Activated naive CD4-positive, alpha-beta T cell treated with anti-CD3 and anti-CD28 coated beads, Interleukin-2, amount 10 ng/mL, durations not matched to agents 7 days and 5 days (primary cell): Measurements from ENCODE around the gene PALM.

Experiments used
- CTCF ChIA-PET: fragments of 350-600 bp; sonication (Branson Sonifier 250); formaldehyde crosslinking; loops from one replicate; lab custom pipeline; 2021; ENCODE audit warnings: antibody characterized with exemption; lab: Charles Lee
- DNase-seq: peaks from one replicate; pipeline ENCODE4 v3.0.0-alpha.2; 2020
- H3K27ac Mint-ChIP-seq: one replicate; pipeline ENCODE4 v1.8.0; 2021; ENCODE audit warnings: mild to moderate bottlenecking, moderate library complexity, mixed read lengths
- H3K27me3 Mint-ChIP-seq: one replicate; pipeline ENCODE4 v1.8.0; 2021; ENCODE audit warnings: mild to moderate bottlenecking, mixed read lengths
- H3K36me3 Mint-ChIP-seq: one replicate; pipeline ENCODE4 v1.8.0; 2021; ENCODE audit warnings: mixed read lengths
- H3K4me1 Mint-ChIP-seq: one replicate; pipeline ENCODE4 v1.8.0; 2021; ENCODE audit warnings: mixed read lengths
- H3K4me3 Mint-ChIP-seq: one replicate; pipeline ENCODE4 v1.8.0; 2021; ENCODE audit warnings: mild to moderate bottlenecking, moderate library complexity, mixed read lengths
- H3K9me3 Mint-ChIP-seq: one replicate; pipeline ENCODE4 v1.8.0; 2021; ENCODE audit warnings: mixed read lengths

PALM gene

DNA sequence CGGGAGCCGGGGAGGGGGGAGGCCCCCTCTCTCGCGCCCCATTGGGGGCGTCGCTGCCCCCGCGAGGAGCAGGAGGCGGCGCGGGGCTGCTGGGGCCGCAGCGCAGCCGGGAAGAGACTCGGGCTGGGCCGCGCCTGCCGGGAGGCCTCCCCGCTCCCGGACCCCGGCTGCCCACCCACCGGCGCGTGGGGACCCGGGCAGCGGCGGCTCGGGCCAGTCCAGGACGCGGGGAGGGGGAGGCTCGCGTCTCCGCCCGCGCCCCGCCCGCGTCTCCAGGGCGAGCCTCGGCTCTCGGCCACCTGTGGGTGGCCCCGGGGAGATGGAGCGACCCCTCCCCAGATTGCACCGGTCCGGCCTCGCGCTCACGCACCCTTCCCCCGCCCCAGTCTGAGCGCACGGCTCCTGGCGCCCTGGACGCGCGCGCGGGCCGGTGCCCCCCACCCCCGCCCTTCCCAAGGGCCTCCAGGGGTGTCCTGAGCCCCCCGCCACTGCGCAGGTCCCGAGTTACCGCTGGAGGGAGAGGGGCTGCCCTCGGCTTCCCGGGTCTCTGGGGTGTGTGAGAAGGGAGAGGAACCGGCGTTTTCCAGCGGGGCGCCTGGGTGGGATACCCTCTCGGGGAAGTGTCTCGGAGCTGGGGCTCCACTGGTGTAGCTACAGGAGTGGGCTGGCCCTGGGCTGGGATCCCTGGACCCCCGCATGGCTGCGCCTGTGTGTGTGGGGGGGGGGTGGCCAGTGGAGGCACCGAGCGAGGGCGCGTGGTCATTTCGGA, 645 bp downstream of the PALM start:
- Mint-ChIP-seq H3K4me3 (no peak overlapping the region), H3K27ac (no peak overlapping the region), H3K27me3 (peaks cover 73% of the 10 kb centered on the region), H3K4me1 (peaks cover under 1% of the 10 kb centered on the region), H3K9me3 (no peaks in the 10 kb centered on the region), H3K36me3 (no peaks in the 10 kb centered on the region)
- no peak for DNase-seq
- CTCF ChIA-PET, result no interaction called here

DNA sequence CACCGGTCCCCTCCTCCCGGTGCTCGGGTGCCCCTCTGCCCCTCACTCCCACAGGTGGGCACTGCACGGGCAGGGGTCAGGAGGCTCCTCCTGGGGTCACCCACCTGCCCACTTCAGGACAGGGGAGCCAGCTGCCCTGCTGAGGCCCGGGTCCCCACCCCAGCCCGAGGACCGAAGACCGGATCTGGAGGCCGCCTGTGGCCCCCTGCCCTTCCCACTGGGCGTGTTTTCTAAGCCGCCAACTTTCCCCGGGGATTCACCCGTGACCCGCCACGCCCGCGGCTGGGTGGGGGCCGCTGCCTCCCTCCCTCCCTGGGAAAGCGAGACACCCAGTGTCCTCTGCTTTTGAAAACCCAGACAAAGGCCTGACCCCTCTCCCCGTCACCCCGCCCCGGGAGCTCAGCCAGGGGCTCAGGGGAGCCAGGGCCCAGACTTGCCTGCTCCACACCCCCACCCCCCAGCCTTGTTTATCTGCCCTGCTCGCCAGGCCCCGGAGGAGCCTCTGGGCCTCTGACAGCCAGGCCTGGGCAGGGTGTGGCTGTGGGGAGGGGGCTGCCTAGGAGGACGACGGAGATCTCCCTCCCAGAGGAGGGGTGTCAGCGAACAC, 1.3 kb downstream of the PALM start:
- H3K36me3 Mint-ChIP-seq, result no peaks in the 10 kb centered on the region
- H3K9me3 Mint-ChIP-seq, result no peaks in the 10 kb centered on the region
- no peak for DNase-seq
- H3K27ac Mint-ChIP-seq, result no peak overlapping the region
- H3K4me1 Mint-ChIP-seq, result no peaks in the 10 kb centered on the region
- CTCF ChIA-PET, result no interaction called here
- no peak overlapping the region for H3K4me3 Mint-ChIP-seq
- peaks cover 66% of the 10 kb centered on the region for H3K27me3 Mint-ChIP-seq

DNA sequence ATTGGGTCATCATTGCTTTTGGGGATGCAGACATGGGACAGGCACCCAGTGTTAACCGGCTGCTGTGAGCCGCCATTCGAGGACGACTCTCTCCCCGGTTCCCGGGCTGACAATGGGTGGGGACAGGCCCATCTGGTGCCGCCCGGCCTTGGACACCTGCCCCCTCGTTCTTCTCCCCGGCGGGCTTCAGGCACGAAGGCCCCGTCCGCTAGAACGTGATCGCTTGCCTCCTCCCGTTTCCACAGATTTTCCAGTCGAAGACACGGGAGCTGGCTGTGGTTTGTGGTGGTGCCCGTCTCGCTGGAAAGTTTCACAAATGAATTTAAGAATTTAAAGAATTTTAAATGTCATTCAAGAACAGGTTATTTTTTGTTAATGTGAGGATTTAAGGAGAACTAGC, 2.0 kb downstream of the PALM start:
- H3K27ac Mint-ChIP-seq, result no peak overlapping the region
- H3K9me3 Mint-ChIP-seq, result peaks cover 6% of the 10 kb centered on the region
- H3K36me3 Mint-ChIP-seq, result no peaks in the 10 kb centered on the region
- H3K4me3 Mint-ChIP-seq, result no peak overlapping the region
- no peak for DNase-seq
- H3K27me3 Mint-ChIP-seq, result peaks cover 67% of the 10 kb centered on the region
- no peaks in the 10 kb centered on the region for H3K4me1 Mint-ChIP-seq
- CTCF ChIA-PET, result no interaction called here

DNA sequence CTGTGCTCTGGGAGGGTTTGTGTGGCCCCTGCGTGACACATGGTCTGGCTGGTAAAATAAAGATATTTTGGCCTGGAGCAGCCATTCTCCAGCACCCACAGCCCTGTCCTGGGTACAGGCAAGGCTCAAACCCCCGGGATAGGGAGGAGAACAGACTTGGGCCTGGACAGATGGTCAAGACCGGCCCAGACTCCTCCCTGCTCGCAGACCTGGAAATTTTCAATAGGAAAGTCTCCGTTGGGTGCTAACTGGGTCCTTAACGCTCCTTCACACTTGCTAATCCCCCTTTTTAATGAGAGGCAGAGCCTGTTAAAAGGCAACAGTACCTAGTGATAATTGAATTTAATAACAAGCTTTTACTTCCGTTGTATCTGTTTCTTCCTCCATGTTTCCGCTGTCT, 2.5 kb downstream of the PALM start:
- Mint-ChIP-seq H3K27me3 (peaks cover 66% of the 10 kb centered on the region), H3K36me3 (no peaks in the 10 kb centered on the region), H3K4me1 (no peaks in the 10 kb centered on the region), H3K9me3 (peaks cover 8% of the 10 kb centered on the region), H3K27ac (no peak overlapping the region), H3K4me3 (no peak overlapping the region)
- CTCF ChIA-PET, result no interaction called here
- DNase-seq, result no peak

DNA sequence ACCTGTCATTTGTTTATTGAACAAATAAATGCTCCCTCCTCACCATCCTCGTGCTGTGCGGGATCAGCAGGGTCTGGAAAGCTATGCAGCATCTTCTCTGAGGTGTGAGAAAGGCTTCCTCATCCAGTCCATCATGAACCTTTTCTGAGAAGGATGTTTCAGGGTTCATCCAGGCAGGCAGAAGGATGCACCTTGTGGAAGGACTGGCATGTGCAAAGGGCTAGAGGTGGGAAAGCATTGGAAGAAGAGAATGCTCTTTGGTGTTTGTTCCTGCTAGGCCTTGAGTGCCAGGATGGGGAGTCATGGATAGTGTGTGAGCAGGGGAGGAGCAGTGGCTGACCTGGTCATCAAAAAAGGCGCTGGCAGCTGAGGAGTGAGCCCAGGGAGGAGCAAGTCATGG, 6.6 kb downstream of the PALM start:
- Mint-ChIP-seq H3K27me3 (peaks cover 58% of the 10 kb centered on the region), H3K27ac (no peak overlapping the region), H3K9me3 (peaks cover 8% of the 10 kb centered on the region), H3K4me3 (no peak overlapping the region), H3K36me3 (no peaks in the 10 kb centered on the region), H3K4me1 (no peaks in the 10 kb centered on the region)
- no peak for DNase-seq
- CTCF ChIA-PET, result no interaction called here

DNA sequence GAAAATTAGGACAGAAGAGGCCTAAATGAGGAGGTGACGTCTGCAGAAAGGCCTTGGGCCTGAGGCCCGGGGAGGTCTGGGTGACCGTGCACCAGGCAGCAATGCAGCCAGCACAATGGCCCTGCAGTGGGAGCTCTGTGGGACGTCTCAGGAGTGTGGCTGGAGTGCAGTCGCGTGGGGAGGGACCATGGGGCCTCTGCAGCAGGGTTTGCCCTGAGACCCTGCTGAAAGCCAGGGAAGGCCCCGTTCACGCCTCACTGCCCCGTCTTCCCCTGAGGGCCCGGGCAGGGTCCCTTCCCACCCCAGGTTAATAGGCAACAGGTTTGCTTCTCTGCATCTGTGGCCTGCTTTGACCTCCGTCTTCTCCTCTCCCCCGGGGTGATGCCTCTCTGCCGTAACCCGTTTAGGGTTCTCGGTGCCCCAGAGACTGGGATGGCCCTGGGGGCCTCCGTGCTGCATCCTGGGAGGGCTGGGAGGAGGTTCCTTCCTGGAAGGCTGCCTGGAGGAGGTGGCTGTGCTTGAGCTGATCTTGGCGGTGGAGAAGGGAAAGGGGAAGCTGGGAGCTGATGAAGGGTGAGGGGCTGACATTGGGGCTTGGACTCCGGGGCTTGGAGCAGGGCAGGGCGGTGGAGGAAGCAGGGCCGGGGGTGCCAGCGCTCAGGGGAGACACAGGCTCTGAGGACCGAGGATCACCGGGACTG, 9.7 kb downstream of the PALM start:
- CTCF ChIA-PET, result no interaction called here
- no peaks in the 10 kb centered on the region for H3K4me1 Mint-ChIP-seq
- peaks cover 51% of the 10 kb centered on the region for H3K27me3 Mint-ChIP-seq
- no peak for DNase-seq
- peaks cover 8% of the 10 kb centered on the region for H3K9me3 Mint-ChIP-seq
- H3K4me3 Mint-ChIP-seq, result no peak overlapping the region
- H3K27ac Mint-ChIP-seq, result no peak overlapping the region
- no peaks in the 10 kb centered on the region for H3K36me3 Mint-ChIP-seq

DNA sequence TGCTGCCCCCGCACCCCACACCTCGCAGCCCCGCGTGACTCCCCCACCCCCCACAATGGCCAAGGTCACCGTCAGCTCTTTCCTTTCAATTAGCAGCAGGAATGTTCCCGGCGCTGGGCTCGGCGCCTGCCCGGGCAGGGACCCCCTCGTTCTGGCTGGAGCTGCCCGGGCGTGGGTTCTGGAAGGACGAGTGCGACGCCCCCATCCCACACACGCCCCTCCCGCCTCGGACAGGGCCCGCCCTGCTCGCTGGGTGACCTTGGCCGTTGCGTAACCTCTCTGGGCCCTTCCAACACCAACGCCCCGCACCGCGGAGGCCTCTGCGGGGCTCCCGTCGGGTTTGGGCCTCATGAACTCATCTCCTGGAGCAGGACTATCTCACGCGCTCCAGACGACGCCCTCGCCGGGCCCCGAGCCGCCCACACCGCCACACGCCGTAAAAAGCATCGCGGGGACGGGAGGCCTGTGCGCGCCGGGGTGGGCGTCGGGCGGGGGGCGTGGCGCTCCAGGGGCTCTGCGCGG, 10.3 kb downstream of the PALM start:
- CTCF ChIA-PET, result no interaction called here
- Mint-ChIP-seq H3K27ac (no peak overlapping the region), H3K4me1 (no peaks in the 10 kb centered on the region), H3K9me3 (peaks cover 8% of the 10 kb centered on the region), H3K4me3 (no peak overlapping the region), H3K27me3 (peaks cover 51% of the 10 kb centered on the region), H3K36me3 (no peaks in the 10 kb centered on the region)
- no peak for DNase-seq

DNA sequence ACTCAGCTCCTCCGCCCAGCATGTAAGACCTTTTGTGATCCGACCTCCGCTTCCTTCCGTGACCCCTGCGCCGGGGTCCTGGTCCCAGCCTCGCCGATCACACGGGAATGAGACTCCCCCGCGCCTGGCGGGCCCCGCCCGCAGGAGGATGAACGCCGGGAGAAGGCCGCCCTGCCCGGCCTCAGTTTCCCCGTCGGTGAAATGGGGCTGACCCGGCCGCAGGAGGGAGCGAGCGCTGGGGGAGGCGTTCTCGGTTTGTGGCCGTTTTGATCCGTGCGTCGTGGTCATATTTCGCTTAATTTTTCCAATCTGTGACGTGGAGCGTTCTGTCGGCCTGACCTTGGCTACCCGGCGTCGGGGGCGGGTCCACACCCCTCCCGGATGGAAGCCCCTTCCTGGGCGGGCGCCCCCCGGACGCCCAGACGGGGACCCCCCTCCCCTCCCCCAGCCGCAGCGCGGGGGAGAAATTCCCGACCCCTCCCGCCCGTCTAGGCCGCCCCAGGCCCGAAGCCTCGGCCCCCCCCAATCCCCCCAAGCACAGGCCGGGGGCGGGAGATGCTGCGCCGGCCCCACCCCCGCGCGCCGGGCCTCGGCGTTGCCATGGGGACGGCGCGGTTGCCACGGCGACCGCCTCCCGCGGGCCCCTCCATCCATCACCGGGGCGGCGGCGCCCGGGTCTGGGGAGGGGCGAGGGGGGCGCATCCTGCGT, 11.1 kb downstream of the PALM start:
- no peak for DNase-seq
- Mint-ChIP-seq H3K9me3 (peaks cover 8% of the 10 kb centered on the region), H3K4me3 (no peak overlapping the region), H3K4me1 (no peaks in the 10 kb centered on the region), H3K36me3 (no peaks in the 10 kb centered on the region), H3K27ac (no peak overlapping the region), H3K27me3 (peaks cover 51% of the 10 kb centered on the region)
- CTCF ChIA-PET, result no interaction called here

DNA sequence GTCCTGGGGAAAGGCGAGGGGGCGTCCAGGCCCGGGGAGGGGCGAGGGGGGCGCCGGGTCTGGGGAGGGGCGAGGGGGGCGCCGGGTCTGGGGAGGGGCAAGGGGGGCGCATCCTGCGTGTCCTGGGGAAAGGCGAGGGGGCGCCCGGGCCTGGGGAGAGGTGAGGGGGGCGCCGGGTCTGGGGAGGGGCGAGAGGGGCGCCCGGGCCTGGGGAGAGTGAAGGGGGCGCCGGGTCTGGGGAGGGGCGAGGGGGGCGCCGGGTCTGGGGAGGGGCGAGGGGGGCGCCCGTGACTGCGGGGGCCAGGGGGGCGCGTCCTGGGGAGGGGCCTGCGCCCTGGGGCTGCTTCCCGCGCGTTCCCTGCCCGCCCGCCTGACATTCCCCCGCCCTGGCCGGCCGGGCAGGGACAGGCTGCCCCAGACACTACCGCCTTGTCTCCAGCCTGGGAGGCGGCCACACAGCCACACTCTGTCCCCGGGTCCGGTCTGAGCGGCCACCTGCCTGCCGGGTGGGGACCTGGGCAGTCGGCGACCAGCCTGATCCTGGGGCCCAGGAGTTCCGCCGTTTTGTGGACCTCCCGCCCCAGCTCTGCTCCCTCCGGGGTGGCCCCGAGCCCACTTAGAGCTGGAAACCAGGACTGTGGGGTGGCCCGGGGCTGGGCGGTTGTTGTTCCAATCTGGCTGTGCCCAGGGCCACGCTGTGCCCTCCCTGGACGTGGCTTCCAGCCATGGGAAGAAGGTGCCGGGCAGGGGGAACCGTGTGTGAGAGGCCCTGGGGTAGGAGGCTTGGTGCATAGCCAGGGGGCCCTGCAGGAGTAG, 11.8 kb downstream of the PALM start:
- peaks cover 47% of the 10 kb centered on the region for H3K27me3 Mint-ChIP-seq
- H3K36me3 Mint-ChIP-seq, result no peaks in the 10 kb centered on the region
- H3K9me3 Mint-ChIP-seq, result peaks cover 4% of the 10 kb centered on the region
- CTCF ChIA-PET, result no interaction called here
- H3K4me1 Mint-ChIP-seq, result no peaks in the 10 kb centered on the region
- H3K4me3 Mint-ChIP-seq, result no peak overlapping the region
- DNase-seq, result no peak
- H3K27ac Mint-ChIP-seq, result no peak overlapping the region

DNA sequence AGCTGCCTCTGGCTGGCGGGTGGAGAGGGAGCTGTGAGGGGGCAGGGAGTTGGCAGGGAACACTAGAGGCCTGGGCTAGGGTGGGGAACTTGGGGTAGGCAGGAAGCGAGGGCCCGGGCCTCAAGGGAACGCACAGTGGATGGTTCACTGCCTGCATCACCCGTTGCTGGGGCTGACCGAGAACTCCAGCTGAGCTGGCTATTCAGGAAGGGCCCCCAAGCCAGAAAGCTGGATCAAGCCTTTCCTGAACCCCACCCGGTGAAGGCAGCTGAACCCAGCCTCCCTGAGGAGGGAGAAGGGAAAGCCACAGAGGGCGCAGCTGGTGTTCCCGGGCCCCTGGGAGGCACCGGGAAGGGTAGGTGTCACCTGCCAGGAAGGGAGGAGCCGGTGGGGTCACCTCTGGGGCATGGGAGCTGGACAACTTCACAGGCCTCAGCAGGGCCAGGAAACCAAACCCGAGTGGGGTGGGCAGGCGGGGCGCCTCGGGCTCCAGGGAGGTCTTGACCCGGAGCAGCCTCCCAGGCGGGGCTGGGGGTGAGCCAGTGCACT, 13.9 kb downstream of the PALM start:
- CTCF ChIA-PET, result no interaction called here
- DNase-seq, result no peak
- no peak overlapping the region for H3K4me3 Mint-ChIP-seq
- no peaks in the 10 kb centered on the region for H3K36me3 Mint-ChIP-seq
- no peak overlapping the region for H3K27ac Mint-ChIP-seq
- H3K27me3 Mint-ChIP-seq, result peaks cover 39% of the 10 kb centered on the region
- no peaks in the 10 kb centered on the region for H3K9me3 Mint-ChIP-seq
- H3K4me1 Mint-ChIP-seq, result no peaks in the 10 kb centered on the region

DNA sequence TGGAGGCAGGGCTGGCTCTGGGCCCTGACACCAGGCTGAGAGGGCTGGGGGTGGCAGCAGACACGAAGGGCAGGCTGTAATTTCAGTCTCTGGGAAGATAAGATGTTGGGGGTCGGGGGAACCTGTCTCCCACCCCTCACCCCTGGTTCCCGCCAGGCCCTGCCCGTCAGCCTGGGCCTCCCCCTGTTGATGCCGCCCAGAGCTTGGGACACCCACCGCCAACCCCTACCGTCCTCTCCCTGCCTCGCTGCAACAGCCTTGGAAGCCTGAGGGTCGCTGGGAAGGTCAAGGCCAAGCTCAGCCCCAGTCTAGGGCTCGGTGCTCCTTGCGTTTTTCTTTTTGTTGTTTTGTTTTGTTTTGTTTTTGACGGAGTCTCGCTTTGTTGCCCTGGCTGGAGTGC, 14.5 kb downstream of the PALM start:
- Mint-ChIP-seq H3K4me3 (no peak overlapping the region), H3K36me3 (no peaks in the 10 kb centered on the region), H3K27ac (no peak overlapping the region), H3K4me1 (no peaks in the 10 kb centered on the region), H3K9me3 (no peaks in the 10 kb centered on the region), H3K27me3 (peaks cover 32% of the 10 kb centered on the region)
- DNase-seq, result no peak
- CTCF ChIA-PET, result no interaction called here

DNA sequence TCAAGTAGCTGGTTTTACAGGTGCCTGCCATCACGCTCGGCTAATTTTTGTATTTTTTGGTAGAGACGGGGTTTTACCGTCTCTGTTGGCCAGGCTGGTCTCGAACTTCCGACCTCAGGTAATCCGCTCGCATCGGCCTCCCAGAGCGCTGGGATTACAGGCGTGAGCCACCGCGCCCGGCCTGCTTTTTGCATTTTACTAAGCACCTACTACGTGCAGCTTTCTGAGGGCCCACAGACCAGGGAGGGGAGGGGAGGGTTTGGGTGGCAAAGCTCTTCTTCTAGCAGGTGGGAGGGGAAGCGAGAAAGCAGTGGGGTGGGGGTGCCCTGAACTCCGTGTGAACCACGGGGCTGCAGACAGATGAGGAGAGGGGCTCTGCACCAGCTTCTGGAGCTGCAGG, 15.0 kb downstream of the PALM start:
- Mint-ChIP-seq H3K36me3 (no peaks in the 10 kb centered on the region), H3K9me3 (no peaks in the 10 kb centered on the region), H3K4me1 (no peaks in the 10 kb centered on the region), H3K4me3 (no peak overlapping the region), H3K27ac (no peak overlapping the region), H3K27me3 (peaks cover 28% of the 10 kb centered on the region)
- no peak for DNase-seq
- CTCF ChIA-PET, result no interaction called here

DNA sequence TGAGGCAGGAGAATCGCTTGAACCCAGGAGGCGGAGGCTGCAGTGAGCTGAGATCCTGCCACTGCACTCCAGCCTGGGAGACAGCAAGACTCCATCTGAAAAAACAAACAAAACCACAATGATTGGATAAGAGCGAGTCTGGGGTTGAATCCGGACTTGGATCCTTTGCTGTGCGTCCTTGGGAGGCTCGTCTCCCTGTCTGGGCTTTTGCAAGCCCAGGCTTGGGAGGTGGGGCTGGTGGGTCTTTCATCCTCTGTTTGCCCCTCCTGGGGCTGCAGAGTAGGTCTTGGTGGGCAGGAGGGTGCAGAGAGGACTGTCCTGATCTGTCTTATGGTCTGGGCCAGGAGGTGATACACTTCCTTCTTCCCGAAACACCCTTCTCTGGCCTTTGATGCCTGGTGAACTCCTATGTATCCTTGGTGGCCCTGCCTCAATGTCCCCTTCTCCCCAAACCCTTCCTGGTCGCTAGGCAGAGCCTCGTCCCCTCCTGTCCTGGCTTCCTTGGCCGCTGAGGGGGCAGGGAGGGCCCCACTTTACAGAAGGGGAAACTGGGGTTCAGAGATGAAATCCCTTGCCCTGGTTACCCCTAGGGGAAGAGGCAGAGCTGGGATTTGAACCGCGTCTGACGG, 16.8 kb downstream of the PALM start:
- Mint-ChIP-seq H3K9me3 (no peaks in the 10 kb centered on the region), H3K27me3 (peaks cover 15% of the 10 kb centered on the region), H3K4me1 (no peaks in the 10 kb centered on the region), H3K27ac (no peak overlapping the region), H3K4me3 (no peak overlapping the region), H3K36me3 (no peaks in the 10 kb centered on the region)
- DNase-seq, result no peak
- CTCF ChIA-PET, result no interaction called here
